SK-N-SH treated with all-trans-retinoic acid at 6 μM for 48 hours (cell line): ENCODE data around the gene LARGE1.

Source experiments
- ARNTL ChIP-seq: fragments of 450-650 bp; formaldehyde crosslinking; IDR thresholded peaks from 2 replicates; pipeline ENCODE4 v1.5.0; 2020; ENCODE audit warnings: low read depth, mild to moderate bottlenecking, moderate library complexity, borderline replicate concordance
- ISL1 ChIP-seq: fragments of 250-450 bp; sonication (Bioruptor Pico); IDR thresholded peaks from 2 replicates; pipeline ENCODE4 v2.1.2; 2022; ENCODE audit warnings: mild to moderate bottlenecking, moderate library complexity
- RARB ChIP-seq: fragments of 250-450 bp; sonication (Bioruptor Pico); IDR thresholded peaks from 2 replicates; pipeline ENCODE4 v1.8.0; 2021; ENCODE audit warnings: mild to moderate bottlenecking, moderate library complexity
- ZC3H10 ChIP-seq: fragments of 250-450 bp; sonication (Bioruptor Pico); IDR thresholded peaks from 2 replicates; pipeline ENCODE4 v1.5.1; 2021; ENCODE audit warnings: mild to moderate bottlenecking, moderate library complexity
- ZFP30 ChIP-seq: fragments of 450-650 bp; formaldehyde crosslinking; IDR thresholded peaks from 2 replicates; pipeline ENCODE4 v1.5.0; 2022; ENCODE audit warnings: mild to moderate bottlenecking, moderate library complexity
- TF ChIP-seq, protein P1 (sequence below): fragments of 250-450 bp; sonication (Bioruptor Pico); IDR thresholded peaks from 2 replicates; pipeline ENCODE4 v1.8.0; 2020; ENCODE audit warnings: mild to moderate bottlenecking, moderate library complexity, borderline replicate concordance

DNA sequence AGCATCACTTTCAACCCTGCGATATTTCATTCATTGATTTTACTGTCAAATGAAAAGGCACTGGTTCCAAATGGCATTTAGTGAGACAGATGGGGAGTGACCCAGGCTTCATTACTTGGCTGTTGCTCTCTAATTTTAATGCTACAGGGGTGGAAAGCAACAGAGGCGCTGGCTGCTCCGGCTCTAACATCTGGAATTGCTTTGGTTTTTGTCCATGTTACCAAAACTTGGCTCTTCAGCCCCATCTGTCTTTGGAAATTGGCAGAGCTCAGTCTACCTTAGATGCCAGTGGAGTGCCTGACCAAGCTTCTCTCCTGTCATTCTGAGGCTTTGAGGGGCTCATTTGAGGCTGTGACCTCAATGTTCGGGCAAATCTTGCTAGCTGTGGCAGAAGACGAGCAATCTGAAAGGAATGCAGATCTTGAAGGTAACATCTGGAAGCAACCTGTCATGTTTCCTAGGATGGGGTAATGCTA, 452.6 kb downstream of the LARGE1 start:
- no peak for TF ChIP-seq ZC3H10 (CRISPR knock-in tag)
- TF ChIP-seq ZFP30 (CRISPR knock-in tag): no peak
- no peak for TF ChIP-seq ISL1
- TF ChIP-seq RARB (CRISPR knock-in tag): no peak
- TF ChIP-seq, protein P1, sequence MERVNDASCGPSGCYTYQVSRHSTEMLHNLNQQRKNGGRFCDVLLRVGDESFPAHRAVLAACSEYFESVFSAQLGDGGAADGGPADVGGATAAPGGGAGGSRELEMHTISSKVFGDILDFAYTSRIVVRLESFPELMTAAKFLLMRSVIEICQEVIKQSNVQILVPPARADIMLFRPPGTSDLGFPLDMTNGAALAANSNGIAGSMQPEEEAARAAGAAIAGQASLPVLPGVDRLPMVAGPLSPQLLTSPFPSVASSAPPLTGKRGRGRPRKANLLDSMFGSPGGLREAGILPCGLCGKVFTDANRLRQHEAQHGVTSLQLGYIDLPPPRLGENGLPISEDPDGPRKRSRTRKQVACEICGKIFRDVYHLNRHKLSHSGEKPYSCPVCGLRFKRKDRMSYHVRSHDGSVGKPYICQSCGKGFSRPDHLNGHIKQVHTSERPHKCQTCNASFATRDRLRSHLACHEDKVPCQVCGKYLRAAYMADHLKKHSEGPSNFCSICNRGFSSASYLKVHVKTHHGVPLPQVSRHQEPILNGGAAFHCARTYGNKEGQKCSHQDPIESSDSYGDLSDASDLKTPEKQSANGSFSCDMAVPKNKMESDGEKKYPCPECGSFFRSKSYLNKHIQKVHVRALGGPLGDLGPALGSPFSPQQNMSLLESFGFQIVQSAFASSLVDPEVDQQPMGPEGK (CRISPR knock-in tag): no peak
- TF ChIP-seq ARNTL (CRISPR knock-in tag): no peak
